DMS 273 (cell line): Measurements from ENCODE around the gene AKAP13.
"Not testable (repeated sequence)": the region's sequence is repeated elsewhere in the genome, so short reads cannot be mapped to it uniquely, and the experiment has no call there.

Experiments
- DNase-seq: peaks from one replicate; lab custom pipeline; 2025; ENCODE audit not compliant: unreplicated experiment; lab: John Stamatoyannopoulos, UW

The AKAP13 gene

GRCh38 chr15:85557385-85557784 lies 177.0 kb downstream of the AKAP13 start:
- DNase-seq: no peak

- no peak for DNase-seq
Measured at GRCh38 chr15:85558848-85559247, 178.4 kb downstream of the AKAP13 start.

- DNase-seq: no peak
Measured at GRCh38 chr15:85559530-85559929, 179.1 kb downstream of the AKAP13 start.

GRCh38 chr15:85562824-85563223 lies 182.4 kb downstream of the AKAP13 start:
- DNase-seq: no peak

- DNase-seq: no peak
Measured at GRCh38 chr15:85563328-85563727, 182.9 kb downstream of the AKAP13 start.

- no peak for DNase-seq
Measured at GRCh38 chr15:85563731-85564130, 183.3 kb downstream of the AKAP13 start.

GRCh38 chr15:85564686-85565085 lies 184.3 kb downstream of the AKAP13 start:
- DNase-seq: no peak

GRCh38 chr15:85568261-85568808 lies 187.9 kb downstream of the AKAP13 start:
- DNase-seq: no peak

GRCh38 chr15:85570336-85570735 lies 189.9 kb downstream of the AKAP13 start:
- DNase-seq: no peak

- DNase-seq: no peak
Measured at GRCh38 chr15:85571780-85572179, 191.4 kb downstream of the AKAP13 start.

GRCh38 chr15:85576392-85576791 lies 196.0 kb downstream of the AKAP13 start:
- no peak for DNase-seq

- peak; percentile 8 for DNase-seq
Measured at GRCh38 chr15:85578941-85579701, 198.7 kb downstream of the AKAP13 start.

- DNase-seq: peak; percentile 2
Measured at GRCh38 chr15:85579957-85580694, 199.7 kb downstream of the AKAP13 start.

- no peak for DNase-seq
Measured at GRCh38 chr15:85580879-85581278, 200.5 kb downstream of the AKAP13 start.

GRCh38 chr15:85581495-85581894 lies 201.1 kb downstream of the AKAP13 start:
- DNase-seq: peak; percentile 2

- DNase-seq: peak; percentile 84
Measured at GRCh38 chr15:85582131-85583079, 202.0 kb downstream of the AKAP13 start.

GRCh38 chr15:85583442-85583841 lies 203.0 kb downstream of the AKAP13 start:
- DNase-seq: peak; percentile 50

- DNase-seq: peak; percentile 27
Measured at GRCh38 chr15:85583923-85584390, 203.6 kb downstream of the AKAP13 start.

GRCh38 chr15:85584872-85585271 lies 204.5 kb downstream of the AKAP13 start:
- DNase-seq: no peak

GRCh38 chr15:85586196-85586595 lies 205.8 kb downstream of the AKAP13 start:
- DNase-seq: not testable (repeated sequence)
